ENCODE data around the gene CCDC74A. TPM values are rescaled to one million over a fixed set of nuclear protein-coding genes. Genes with fewer than 3 reads are reported as not detected.
"Not testable (repeated sequence)": the region's sequence is repeated elsewhere in the genome, so short reads cannot be mapped to it uniquely, and the experiment has no call there.

CCDC74A gene
- total RNA-seq, 1 donor, result 13.4 TPM

- no peak overlapping the region for H3K4me3 ChIP-seq (ENCODE audit: insufficient read depth, low read length)
- H3K4me2 ChIP-seq (ENCODE audit: insufficient read depth, low read length), result no peak overlapping the region
- no peaks in the 10 kb centered on the region for H3K27me3 ChIP-seq (ENCODE audit: insufficient read depth, low read length)
- H3K79me2 ChIP-seq (ENCODE audit: insufficient read depth, low read length), result no peaks in the 10 kb centered on the region
- DNase-seq (ENCODE audit: insufficient read length, low spot score, missing footprints), result no peak
- H3K27ac ChIP-seq (ENCODE audit: low read depth, low read length), result no peak overlapping the region
- no peaks in the 10 kb centered on the region for H3K9me3 ChIP-seq (ENCODE audit: low read depth, low read length)
- no peak overlapping the region for H2AFZ ChIP-seq (ENCODE audit: low read length)
- TF ChIP-seq, protein P1, sequence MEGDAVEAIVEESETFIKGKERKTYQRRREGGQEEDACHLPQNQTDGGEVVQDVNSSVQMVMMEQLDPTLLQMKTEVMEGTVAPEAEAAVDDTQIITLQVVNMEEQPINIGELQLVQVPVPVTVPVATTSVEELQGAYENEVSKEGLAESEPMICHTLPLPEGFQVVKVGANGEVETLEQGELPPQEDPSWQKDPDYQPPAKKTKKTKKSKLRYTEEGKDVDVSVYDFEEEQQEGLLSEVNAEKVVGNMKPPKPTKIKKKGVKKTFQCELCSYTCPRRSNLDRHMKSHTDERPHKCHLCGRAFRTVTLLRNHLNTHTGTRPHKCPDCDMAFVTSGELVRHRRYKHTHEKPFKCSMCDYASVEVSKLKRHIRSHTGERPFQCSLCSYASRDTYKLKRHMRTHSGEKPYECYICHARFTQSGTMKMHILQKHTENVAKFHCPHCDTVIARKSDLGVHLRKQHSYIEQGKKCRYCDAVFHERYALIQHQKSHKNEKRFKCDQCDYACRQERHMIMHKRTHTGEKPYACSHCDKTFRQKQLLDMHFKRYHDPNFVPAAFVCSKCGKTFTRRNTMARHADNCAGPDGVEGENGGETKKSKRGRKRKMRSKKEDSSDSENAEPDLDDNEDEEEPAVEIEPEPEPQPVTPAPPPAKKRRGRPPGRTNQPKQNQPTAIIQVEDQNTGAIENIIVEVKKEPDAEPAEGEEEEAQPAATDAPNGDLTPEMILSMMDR (IDR thresholded peaks at IDR 0.05; ENCODE audit: extremely low read depth, low read depth, low read length), result no peak
- no peaks in the 10 kb centered on the region for H4K20me1 ChIP-seq (ENCODE audit: insufficient read depth, low read length)
- peaks cover 8% of the 10 kb centered on the region for H3K36me3 ChIP-seq (ENCODE audit: insufficient read depth, low read length)
- no peaks in the 10 kb centered on the region for H3K4me1 ChIP-seq (ENCODE audit: insufficient read depth, low read length)
Measured at GRCh38 chr2:131516011-131516410, 11.7 kb upstream of the CCDC74A start.

DNA sequence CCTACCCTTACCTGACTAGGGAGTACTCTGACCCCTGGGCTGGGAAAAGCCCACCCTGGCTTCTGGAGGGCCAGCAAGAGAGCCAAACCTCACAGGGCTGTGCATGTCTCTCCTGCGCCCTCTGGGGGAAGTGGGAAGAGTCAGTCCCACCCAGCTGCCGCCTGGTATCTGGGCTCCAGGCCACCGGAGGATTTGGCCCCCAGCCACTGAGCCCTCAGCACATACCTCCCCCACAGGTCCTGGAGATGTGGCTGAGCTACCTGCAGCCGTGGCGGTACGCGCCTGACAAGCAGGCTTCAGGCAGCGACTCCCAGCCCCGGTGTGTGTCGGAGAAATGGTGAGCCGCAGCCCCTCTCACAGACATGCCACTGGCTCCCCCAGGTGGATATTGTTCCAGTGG lies 11.1 kb upstream of the CCDC74A start:
- DNase-seq (ENCODE audit: insufficient read length, low spot score, missing footprints), result peak; percentile 63
- not testable (repeated sequence) for H3K9me3 ChIP-seq (ENCODE audit: low read depth, low read length)

DNA sequence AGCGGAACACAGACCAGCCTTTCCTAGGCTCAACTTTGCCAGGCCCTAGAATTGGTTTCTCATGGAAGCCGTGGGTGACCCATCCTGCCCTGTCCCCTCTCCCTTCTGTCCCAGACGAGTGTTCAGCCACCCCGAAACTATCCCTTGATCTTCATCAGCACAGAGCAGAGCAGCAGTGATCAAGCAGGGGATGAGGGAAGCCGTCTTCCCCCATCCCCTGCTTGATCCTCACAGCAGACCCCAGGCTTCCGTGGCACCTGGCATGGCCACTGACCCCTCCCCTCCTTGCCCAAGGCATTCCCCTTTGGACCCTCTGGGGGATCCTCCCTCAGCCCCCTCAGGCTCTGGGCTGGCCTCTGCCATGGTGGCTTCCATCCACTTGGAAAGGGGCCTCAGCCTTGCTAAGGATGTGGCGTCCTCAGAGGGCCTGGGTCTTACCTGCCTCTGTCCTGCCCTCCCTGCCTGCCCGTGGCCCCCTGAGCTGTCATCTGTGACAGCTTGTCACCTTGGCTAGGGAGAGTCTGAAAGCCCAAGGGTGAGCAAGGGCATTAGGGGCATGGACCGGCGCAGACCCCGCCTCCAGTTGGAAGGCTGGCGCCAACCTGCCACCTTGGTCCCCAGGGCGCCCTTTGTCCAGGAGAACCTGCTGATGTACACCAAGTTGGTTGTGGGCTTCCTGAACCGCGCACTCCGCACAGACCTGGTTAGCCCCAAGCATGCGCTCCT lies 10.4 kb upstream of the CCDC74A start:
- no peak overlapping the region for H3K27ac ChIP-seq (ENCODE audit: low read depth, low read length)
- peaks cover 8% of the 10 kb centered on the region for H3K36me3 ChIP-seq (ENCODE audit: insufficient read depth, low read length)
- no peak overlapping the region for H3K4me2 ChIP-seq (ENCODE audit: insufficient read depth, low read length)
- H3K27me3 ChIP-seq (ENCODE audit: insufficient read depth, low read length), result no peaks in the 10 kb centered on the region
- H2AFZ ChIP-seq (ENCODE audit: low read length), result no peak overlapping the region
- no peaks in the 10 kb centered on the region for H3K9me3 ChIP-seq (ENCODE audit: low read depth, low read length)
- H3K4me1 ChIP-seq (ENCODE audit: insufficient read depth, low read length), result no peaks in the 10 kb centered on the region
- H3K4me3 ChIP-seq (ENCODE audit: insufficient read depth, low read length), result no peak overlapping the region
- TF ChIP-seq, protein P1 (IDR thresholded peaks at IDR 0.05; ENCODE audit: extremely low read depth, low read depth, low read length), result no peak
- peak; percentile 69 for DNase-seq (ENCODE audit: insufficient read length, low spot score, missing footprints)
- H4K20me1 ChIP-seq (ENCODE audit: insufficient read depth, low read length), result no peaks in the 10 kb centered on the region
- no peaks in the 10 kb centered on the region for H3K79me2 ChIP-seq (ENCODE audit: insufficient read depth, low read length)

More for the DNA sequence above, 11.1 kb upstream of the CCDC74A start:
- TF ChIP-seq, protein P1 (IDR thresholded peaks at IDR 0.05; ENCODE audit: extremely low read depth, low read depth, low read length), result peak; percentile 6
- H3K36me3 ChIP-seq (ENCODE audit: insufficient read depth, low read length); H3K4me3 ChIP-seq (ENCODE audit: insufficient read depth, low read length); H3K27me3 ChIP-seq (ENCODE audit: insufficient read depth, low read length); H4K20me1 ChIP-seq (ENCODE audit: insufficient read depth, low read length); H3K4me1 ChIP-seq (ENCODE audit: insufficient read depth, low read length); H3K4me2 ChIP-seq (ENCODE audit: insufficient read depth, low read length); H2AFZ ChIP-seq (ENCODE audit: low read length); H3K27ac ChIP-seq (ENCODE audit: low read depth, low read length); H3K79me2 ChIP-seq (ENCODE audit: insufficient read depth, low read length): not testable (repeated sequence)

- not testable (repeated sequence) for H3K27me3 ChIP-seq (ENCODE audit: insufficient read depth, low read length); H3K4me2 ChIP-seq (ENCODE audit: insufficient read depth, low read length); H4K20me1 ChIP-seq (ENCODE audit: insufficient read depth, low read length); H2AFZ ChIP-seq (ENCODE audit: low read length); DNase-seq (ENCODE audit: insufficient read length, low spot score, missing footprints); H3K4me1 ChIP-seq (ENCODE audit: insufficient read depth, low read length); H3K36me3 ChIP-seq (ENCODE audit: insufficient read depth, low read length); H3K9me3 ChIP-seq (ENCODE audit: low read depth, low read length); H3K27ac ChIP-seq (ENCODE audit: low read depth, low read length); H3K79me2 ChIP-seq (ENCODE audit: insufficient read depth, low read length); H3K4me3 ChIP-seq (ENCODE audit: insufficient read depth, low read length)
Measured at GRCh38 chr2:131517856-131518255, 9.8 kb upstream of the CCDC74A start.

- H3K4me3 ChIP-seq (ENCODE audit: insufficient read depth, low read length); H3K27me3 ChIP-seq (ENCODE audit: insufficient read depth, low read length); H4K20me1 ChIP-seq (ENCODE audit: insufficient read depth, low read length); H3K9me3 ChIP-seq (ENCODE audit: low read depth, low read length); H3K36me3 ChIP-seq (ENCODE audit: insufficient read depth, low read length); H3K4me2 ChIP-seq (ENCODE audit: insufficient read depth, low read length); H2AFZ ChIP-seq (ENCODE audit: low read length); DNase-seq (ENCODE audit: insufficient read length, low spot score, missing footprints); H3K27ac ChIP-seq (ENCODE audit: low read depth, low read length); H3K79me2 ChIP-seq (ENCODE audit: insufficient read depth, low read length); H3K4me1 ChIP-seq (ENCODE audit: insufficient read depth, low read length): not testable (repeated sequence)
Measured at GRCh38 chr2:131518531-131518930, 9.2 kb upstream of the CCDC74A start.

Data from osteoblast (primary cell).